ENCODE results near the gene RPL13.

RPL13 gene

GRCh38 chr16:89589241-89589926 lies 28.9 kb downstream of the RPL13 start:
- no peaks in the 10 kb centered on the region for H4K20me1 ChIP-seq (ENCODE audit: control insufficient read depth, insufficient read depth, low read depth, low read length)
- H3K36me3 ChIP-seq (ENCODE audit: control insufficient read depth, low read length) = no peaks in the 10 kb centered on the region
- TF ChIP-seq, protein P1, sequence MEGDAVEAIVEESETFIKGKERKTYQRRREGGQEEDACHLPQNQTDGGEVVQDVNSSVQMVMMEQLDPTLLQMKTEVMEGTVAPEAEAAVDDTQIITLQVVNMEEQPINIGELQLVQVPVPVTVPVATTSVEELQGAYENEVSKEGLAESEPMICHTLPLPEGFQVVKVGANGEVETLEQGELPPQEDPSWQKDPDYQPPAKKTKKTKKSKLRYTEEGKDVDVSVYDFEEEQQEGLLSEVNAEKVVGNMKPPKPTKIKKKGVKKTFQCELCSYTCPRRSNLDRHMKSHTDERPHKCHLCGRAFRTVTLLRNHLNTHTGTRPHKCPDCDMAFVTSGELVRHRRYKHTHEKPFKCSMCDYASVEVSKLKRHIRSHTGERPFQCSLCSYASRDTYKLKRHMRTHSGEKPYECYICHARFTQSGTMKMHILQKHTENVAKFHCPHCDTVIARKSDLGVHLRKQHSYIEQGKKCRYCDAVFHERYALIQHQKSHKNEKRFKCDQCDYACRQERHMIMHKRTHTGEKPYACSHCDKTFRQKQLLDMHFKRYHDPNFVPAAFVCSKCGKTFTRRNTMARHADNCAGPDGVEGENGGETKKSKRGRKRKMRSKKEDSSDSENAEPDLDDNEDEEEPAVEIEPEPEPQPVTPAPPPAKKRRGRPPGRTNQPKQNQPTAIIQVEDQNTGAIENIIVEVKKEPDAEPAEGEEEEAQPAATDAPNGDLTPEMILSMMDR (IDR thresholded peaks at IDR 0.05; ENCODE audit: low read depth, low read length, poor library complexity, severe bottlenecking) = no peak
- no peak for TF ChIP-seq EZH2phosphoT487 (IDR thresholded peaks at IDR 0.05; ENCODE audit: borderline replicate concordance, low read length)
- H3F3A ChIP-seq (ENCODE audit: control insufficient read depth, insufficient read depth) = peaks cover 3% of the 10 kb centered on the region; the same call in 1 of the 2 replicates
- H3K4me3 ChIP-seq (ENCODE audit: low read length) = no peak overlapping the region
- H3K9me2 ChIP-seq (replicated peaks; ENCODE audit: control insufficient read depth, low read length) = no peaks in the 10 kb centered on the region
- H3K4me1 ChIP-seq (ENCODE audit: control insufficient read depth, low read length) = no peaks in the 10 kb centered on the region
- H3K27ac ChIP-seq (ENCODE audit: low read depth, low read length) = no peak overlapping the region
- no peak overlapping the region for H3K4me2 ChIP-seq (ENCODE audit: low read length)
- H3K79me2 ChIP-seq (ENCODE audit: control insufficient read depth, low read length) = no peaks in the 10 kb centered on the region
- no peaks in the 10 kb centered on the region for H3K27me3 ChIP-seq (ENCODE audit: control insufficient read depth, low read length)
- peaks cover 19% of the 10 kb centered on the region; the same call in 1 of the 2 replicates for H3K9me3 ChIP-seq (ENCODE audit: control insufficient read depth, insufficient read depth, low read length)

GRCh38 chr16:89593841-89594240 lies 33.4 kb downstream of the RPL13 start:
- Histone ChIP-seq H3K36me3 (ENCODE audit: control insufficient read depth, low read length) (no peaks in the 10 kb centered on the region), H3K4me3 (ENCODE audit: low read length) (no peak overlapping the region), H3F3A (ENCODE audit: control insufficient read depth, insufficient read depth) (no peaks in the 10 kb centered on the region), H3K9me2 (replicated peaks; ENCODE audit: control insufficient read depth, low read length) (no peaks in the 10 kb centered on the region), H3K4me2 (ENCODE audit: low read length) (no peak overlapping the region), H4K20me1 (ENCODE audit: control insufficient read depth, insufficient read depth, low read depth, low read length) (no peaks in the 10 kb centered on the region), H3K4me1 (ENCODE audit: control insufficient read depth, low read length) (no peaks in the 10 kb centered on the region), H3K9me3 (ENCODE audit: control insufficient read depth, insufficient read depth, low read length) (no peaks in the 10 kb centered on the region), H3K27me3 (ENCODE audit: control insufficient read depth, low read length) (no peaks in the 10 kb centered on the region), H3K79me2 (ENCODE audit: control insufficient read depth, low read length) (no peaks in the 10 kb centered on the region), H3K27ac (ENCODE audit: low read depth, low read length) (no peak overlapping the region)
- TF ChIP-seq, protein P1 (IDR thresholded peaks at IDR 0.05; ENCODE audit: low read depth, low read length, poor library complexity, severe bottlenecking) = no peak
- TF ChIP-seq EZH2phosphoT487 (IDR thresholded peaks at IDR 0.05; ENCODE audit: borderline replicate concordance, low read length) = no peak

DNA sequence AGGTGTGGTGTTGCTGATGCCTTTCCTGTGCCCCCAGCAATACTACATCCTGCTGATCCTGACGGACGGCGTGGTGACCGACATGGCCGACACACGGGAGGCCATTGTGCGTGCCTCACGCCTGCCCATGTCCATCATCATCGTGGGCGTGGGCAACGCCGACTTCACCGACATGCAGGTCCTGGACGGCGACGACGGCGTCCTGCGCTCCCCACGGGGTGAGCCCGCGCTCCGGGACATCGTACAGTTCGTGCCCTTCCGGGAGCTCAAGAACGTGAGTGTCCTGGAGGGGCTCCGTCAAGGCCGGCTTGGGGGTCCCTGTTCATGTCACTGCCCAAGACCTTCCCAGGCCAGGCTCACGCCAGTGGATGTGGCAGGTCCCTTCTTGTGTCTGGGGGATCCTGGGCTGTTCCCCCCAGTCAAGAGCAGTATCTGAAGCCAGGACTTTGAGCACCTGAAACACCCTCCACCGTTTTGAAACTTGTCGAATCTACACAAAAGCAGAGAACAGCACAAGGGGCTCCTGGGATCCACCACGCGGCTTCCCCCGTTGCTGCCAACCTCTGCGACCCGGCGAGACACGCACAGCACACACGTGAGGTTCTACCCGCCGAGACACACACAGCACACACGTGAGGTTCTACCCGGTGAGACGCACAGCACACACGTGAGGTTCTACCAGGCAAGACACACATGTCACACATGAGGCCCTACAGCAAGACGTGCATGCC lies 35.0 kb downstream of the RPL13 start:
- H3F3A ChIP-seq (ENCODE audit: control insufficient read depth, insufficient read depth) = no peaks in the 10 kb centered on the region
- H3K4me1 ChIP-seq (ENCODE audit: control insufficient read depth, low read length) = no peaks in the 10 kb centered on the region
- TF ChIP-seq EZH2phosphoT487 (IDR thresholded peaks at IDR 0.05; ENCODE audit: borderline replicate concordance, low read length) = no peak
- TF ChIP-seq, protein P1 (IDR thresholded peaks at IDR 0.05; ENCODE audit: low read depth, low read length, poor library complexity, severe bottlenecking) = no peak
- H3K36me3 ChIP-seq (ENCODE audit: control insufficient read depth, low read length) = no peaks in the 10 kb centered on the region
- no peaks in the 10 kb centered on the region for H3K27me3 ChIP-seq (ENCODE audit: control insufficient read depth, low read length)
- H3K27ac ChIP-seq (ENCODE audit: low read depth, low read length) = no peak overlapping the region
- H3K4me3 ChIP-seq (ENCODE audit: low read length) = no peak overlapping the region
- no peaks in the 10 kb centered on the region for H3K9me3 ChIP-seq (ENCODE audit: control insufficient read depth, insufficient read depth, low read length)
- no peaks in the 10 kb centered on the region for H3K79me2 ChIP-seq (ENCODE audit: control insufficient read depth, low read length)
- no peaks in the 10 kb centered on the region for H4K20me1 ChIP-seq (ENCODE audit: control insufficient read depth, insufficient read depth, low read depth, low read length)
- no peak overlapping the region for H3K4me2 ChIP-seq (ENCODE audit: low read length)
- no peaks in the 10 kb centered on the region for H3K9me2 ChIP-seq (replicated peaks; ENCODE audit: control insufficient read depth, low read length)
